ENCODE measurements around the gene APOL6.

GRCh38 chr22:35653824-35654223, 5.6 kb downstream of the APOL6 start:
- TF ChIP-seq CTCF (conservative IDR thresholded peaks at IDR 0.05 in 1 of 2, IDR thresholded peaks at IDR 0.05 in 1 of 2; ENCODE audit: low read depth in 1 of 2, low read length in 2 of 2), result no peak
- TF ChIP-seq EZH2 (IDR thresholded peaks at IDR 0.05; ENCODE audit: low read length, missing control alignments), result no peak

Measured in fibroblast of lung (primary cell).